Dendritic cell treated with granulocyte-macrophage colony-stimulating factor and Interleukin-4, amounts not matched to agents 40 ng/mL and 50 ng/mL, for 4 days (primary cell): ENCODE measurements around the gene MAP1LC3B.

Experiments used
- H3K27ac Mint-ChIP-seq: one replicate; pipeline ENCODE4 v1.8.0; 2022; ENCODE audit warnings: mild to moderate bottlenecking, mixed read lengths
- H3K27me3 Mint-ChIP-seq: one replicate; pipeline ENCODE4 v1.8.0; 2022; ENCODE audit warnings: mild to moderate bottlenecking, mixed read lengths
- H3K36me3 Mint-ChIP-seq: one replicate; pipeline ENCODE4 v1.8.0; 2022; ENCODE audit warnings: low read depth, mixed read lengths
- H3K4me1 Mint-ChIP-seq: one replicate; pipeline ENCODE4 v1.8.0; 2022; ENCODE audit warnings: low read depth, mixed read lengths
- H3K4me3 Mint-ChIP-seq: one replicate; pipeline ENCODE4 v1.8.0; 2022; ENCODE audit warnings: mild to moderate bottlenecking, moderate library complexity, mixed read lengths
- H3K9me3 Mint-ChIP-seq: one replicate; pipeline ENCODE4 v1.8.0; 2022; ENCODE audit warnings: mixed read lengths
- intact Hi-C: fragments of 100-400 bp; cut with micrococcal nuclease; formaldehyde crosslinking; loops from one replicate; pipeline ENCODE4 v1.15.0; 2022

The MAP1LC3B gene

GRCh38 chr16:87393680-87394055 is 1.5 kb downstream of the MAP1LC3B start:
- Mint-ChIP-seq H3K9me3 (no peaks in the 10 kb centered on the region), H3K27ac (peak overlapping the region; percentile 99), H3K27me3 (no peaks in the 10 kb centered on the region), H3K4me3 (peak overlapping the region; percentile 81), H3K4me1 (peaks cover 51% of the 10 kb centered on the region), H3K36me3 (peaks cover 63% of the 10 kb centered on the region)
- intact Hi-C loops, result loop anchor here (5.0 kb wide), 1 partner anchor 76 kb away; the partner anchor contains the start of gene C16orf95

DNA sequence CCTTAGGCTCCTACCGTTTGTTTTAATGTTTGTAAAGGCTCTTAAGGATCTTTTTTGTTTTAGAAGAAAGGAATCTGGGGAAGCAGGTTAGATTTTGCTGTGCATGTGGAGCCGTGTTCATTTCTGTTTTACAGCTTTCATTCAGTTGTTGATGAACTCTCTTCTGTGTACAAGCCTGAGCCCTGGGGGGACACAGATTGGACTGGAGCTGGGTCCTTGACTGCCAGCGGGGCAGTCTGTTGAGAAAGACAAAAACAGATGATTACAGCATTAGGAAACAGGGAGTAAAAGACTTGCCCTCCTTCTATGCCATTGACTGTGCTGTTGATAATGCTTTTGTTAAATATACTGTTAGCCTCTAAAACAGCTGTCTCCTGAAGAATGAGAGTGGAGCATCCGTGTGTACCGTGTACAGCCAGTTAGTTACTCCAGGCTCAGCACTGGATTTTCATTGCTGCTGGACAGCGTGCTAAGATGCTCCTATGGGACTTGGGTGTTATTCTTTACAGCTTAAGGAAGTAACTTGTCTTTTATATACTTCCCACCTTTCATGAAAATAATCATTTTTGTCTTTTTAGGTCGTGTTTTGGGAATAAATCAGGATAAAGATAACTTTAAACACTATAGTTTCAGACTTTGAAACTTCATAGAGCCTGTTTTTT is 3.2 kb downstream of the MAP1LC3B start:
- H3K4me3 Mint-ChIP-seq, result no peak overlapping the region
- no peaks in the 10 kb centered on the region for H3K9me3 Mint-ChIP-seq
- peaks cover 74% of the 10 kb centered on the region for H3K36me3 Mint-ChIP-seq
- intact Hi-C loops, result no loop called here
- H3K27me3 Mint-ChIP-seq, result no peaks in the 10 kb centered on the region
- no peak overlapping the region for H3K27ac Mint-ChIP-seq
- peaks cover 46% of the 10 kb centered on the region for H3K4me1 Mint-ChIP-seq

- Mint-ChIP-seq H3K4me3 (no peak overlapping the region), H3K9me3 (no peaks in the 10 kb centered on the region)
Observed at GRCh38 chr16:87404764-87405625, 12.9 kb downstream of the MAP1LC3B start.

GRCh38 chr16:87406495-87407088 is 14.5 kb downstream of the MAP1LC3B start:
- Mint-ChIP-seq H3K27ac (no peak overlapping the region), H3K4me3 (no peak overlapping the region), H3K9me3 (no peaks in the 10 kb centered on the region), H3K27me3 (no peaks in the 10 kb centered on the region), H3K4me1 (peaks cover 13% of the 10 kb centered on the region), H3K36me3 (peaks cover 95% of the 10 kb centered on the region)
- intact Hi-C loops, result no loop called here

More at GRCh38 chr16:87404764-87405625, 12.9 kb downstream of the MAP1LC3B start:
- H3K27me3 Mint-ChIP-seq, result no peaks in the 10 kb centered on the region
- no peak overlapping the region for H3K27ac Mint-ChIP-seq
- H3K4me1 Mint-ChIP-seq, result peaks cover 13% of the 10 kb centered on the region
- intact Hi-C loops, result no loop called here
- H3K36me3 Mint-ChIP-seq, result peaks cover 95% of the 10 kb centered on the region

DNA sequence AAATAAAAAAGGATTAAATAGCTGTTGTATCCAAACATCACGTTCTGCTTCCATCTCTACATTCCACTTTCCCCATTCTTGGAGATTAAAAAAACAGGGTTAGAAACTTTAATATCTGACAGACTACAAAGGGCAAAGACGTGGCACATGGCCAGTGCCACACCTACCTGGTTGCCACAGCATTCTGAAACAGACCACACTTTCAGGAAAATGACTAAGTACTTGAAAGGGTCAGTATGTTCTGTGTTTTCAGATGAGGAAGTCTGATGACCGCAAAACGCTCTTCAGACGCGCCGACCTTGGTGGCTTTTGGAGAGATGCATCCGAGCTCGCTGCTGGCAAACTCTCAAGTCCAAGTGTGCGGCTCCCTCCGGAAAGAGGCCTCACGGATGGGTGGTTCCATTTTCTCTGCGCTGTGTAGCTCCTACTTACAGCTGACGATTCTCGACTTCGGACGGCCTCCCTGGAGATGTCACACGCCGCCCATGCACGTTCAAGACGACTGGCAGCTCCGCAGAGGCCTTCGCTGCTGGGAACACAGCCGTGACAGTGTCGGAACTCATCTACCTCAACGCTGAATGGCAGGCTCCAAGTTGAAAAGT is 15.5 kb downstream of the MAP1LC3B start:
- no peak overlapping the region for H3K27ac Mint-ChIP-seq
- no peaks in the 10 kb centered on the region for H3K27me3 Mint-ChIP-seq
- intact Hi-C loops, result no loop called here
- H3K9me3 Mint-ChIP-seq, result no peaks in the 10 kb centered on the region
- H3K4me1 Mint-ChIP-seq, result peaks cover 13% of the 10 kb centered on the region
- no peak overlapping the region for H3K4me3 Mint-ChIP-seq
- peaks cover 96% of the 10 kb centered on the region for H3K36me3 Mint-ChIP-seq

DNA sequence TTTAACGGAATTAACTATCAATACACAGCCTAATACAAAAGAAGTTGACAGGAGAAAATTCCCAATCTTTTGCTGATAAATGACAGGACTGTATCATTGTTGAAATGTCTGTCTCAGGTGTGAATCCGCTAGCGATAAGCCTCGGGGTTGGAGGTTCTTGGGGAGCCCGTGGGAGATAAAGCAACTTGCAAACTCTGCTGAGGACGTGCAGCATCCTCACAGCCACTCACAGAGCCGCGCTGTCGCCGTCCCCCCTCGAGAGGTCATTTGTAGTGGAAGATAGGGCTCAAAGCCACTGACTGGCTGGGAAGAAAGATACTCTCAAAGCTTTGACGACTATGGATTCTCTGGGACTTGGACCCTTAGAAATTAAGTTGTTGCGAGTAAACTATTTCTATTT is 17.0 kb downstream of the MAP1LC3B start:
- no peaks in the 10 kb centered on the region for H3K27me3 Mint-ChIP-seq
- intact Hi-C loops, result no loop called here
- H3K4me3 Mint-ChIP-seq, result no peak overlapping the region
- no peak overlapping the region for H3K27ac Mint-ChIP-seq
- H3K4me1 Mint-ChIP-seq, result peaks cover 13% of the 10 kb centered on the region
- H3K36me3 Mint-ChIP-seq, result peaks cover 96% of the 10 kb centered on the region
- no peaks in the 10 kb centered on the region for H3K9me3 Mint-ChIP-seq

DNA sequence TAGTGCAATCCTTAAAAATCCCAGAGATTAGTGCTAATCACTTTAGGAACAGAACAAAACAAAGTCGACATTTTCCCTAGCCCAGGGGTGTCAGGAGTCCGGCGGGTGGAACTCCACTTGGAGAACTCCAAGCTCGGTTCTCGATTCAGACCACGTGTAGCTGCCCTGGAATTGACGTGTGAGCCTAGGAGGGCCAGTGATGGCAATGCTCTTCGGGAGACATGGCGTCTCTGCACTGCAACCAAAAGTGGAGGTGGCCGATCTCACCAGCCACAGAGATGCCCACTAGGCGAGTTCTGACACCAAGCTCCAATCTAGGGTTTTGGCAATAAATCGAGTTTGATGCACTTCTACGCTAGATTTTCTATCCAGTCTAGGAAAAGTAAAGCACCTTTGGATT is 17.6 kb downstream of the MAP1LC3B start:
- peaks cover 13% of the 10 kb centered on the region for H3K4me1 Mint-ChIP-seq
- H3K27me3 Mint-ChIP-seq, result no peaks in the 10 kb centered on the region
- peaks cover 96% of the 10 kb centered on the region for H3K36me3 Mint-ChIP-seq
- no peaks in the 10 kb centered on the region for H3K9me3 Mint-ChIP-seq
- no peak overlapping the region for H3K27ac Mint-ChIP-seq
- H3K4me3 Mint-ChIP-seq, result no peak overlapping the region
- intact Hi-C loops, result no loop called here

DNA sequence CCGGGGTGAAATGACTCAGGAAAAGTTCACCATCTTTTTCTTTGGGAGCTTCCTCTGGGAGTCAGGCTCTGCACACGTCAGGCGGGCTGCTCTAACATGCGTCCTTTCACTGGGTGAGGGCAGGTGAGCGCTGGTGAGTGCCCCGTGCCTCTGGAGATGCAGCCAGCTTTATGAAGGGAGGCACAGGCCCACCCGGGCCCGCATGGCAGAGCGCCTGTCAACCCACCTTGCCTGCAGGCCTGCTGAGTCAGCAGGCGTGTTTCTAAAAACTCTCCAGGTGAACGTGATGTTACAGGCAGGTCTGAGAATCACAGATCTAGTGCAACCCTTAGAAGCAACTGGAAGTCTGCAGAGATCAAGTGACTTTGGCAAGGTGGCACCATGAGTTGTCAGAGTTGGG is 18.4 kb downstream of the MAP1LC3B start:
- intact Hi-C loops, result no loop called here
- no peak overlapping the region for H3K4me3 Mint-ChIP-seq
- no peaks in the 10 kb centered on the region for H3K9me3 Mint-ChIP-seq
- H3K27ac Mint-ChIP-seq, result no peak overlapping the region
- H3K36me3 Mint-ChIP-seq, result peaks cover 96% of the 10 kb centered on the region
- peaks cover 13% of the 10 kb centered on the region for H3K4me1 Mint-ChIP-seq
- no peaks in the 10 kb centered on the region for H3K27me3 Mint-ChIP-seq

GRCh38 chr16:87410968-87411367 is 18.8 kb downstream of the MAP1LC3B start:
- Mint-ChIP-seq H3K27ac (no peak overlapping the region), H3K27me3 (no peaks in the 10 kb centered on the region), H3K36me3 (peaks cover 96% of the 10 kb centered on the region), H3K4me3 (no peak overlapping the region), H3K9me3 (no peaks in the 10 kb centered on the region), H3K4me1 (peaks cover 13% of the 10 kb centered on the region)
- intact Hi-C loops, result no loop called here

- H3K36me3 Mint-ChIP-seq, result peaks cover 93% of the 10 kb centered on the region
- intact Hi-C loops, result no loop called here
- H3K4me3 Mint-ChIP-seq, result no peak overlapping the region
- no peaks in the 10 kb centered on the region for H3K27me3 Mint-ChIP-seq
- no peaks in the 10 kb centered on the region for H3K9me3 Mint-ChIP-seq
- peaks cover 11% of the 10 kb centered on the region for H3K4me1 Mint-ChIP-seq
- no peak overlapping the region for H3K27ac Mint-ChIP-seq
Observed at GRCh38 chr16:87411375-87412271, 19.5 kb downstream of the MAP1LC3B start.

DNA sequence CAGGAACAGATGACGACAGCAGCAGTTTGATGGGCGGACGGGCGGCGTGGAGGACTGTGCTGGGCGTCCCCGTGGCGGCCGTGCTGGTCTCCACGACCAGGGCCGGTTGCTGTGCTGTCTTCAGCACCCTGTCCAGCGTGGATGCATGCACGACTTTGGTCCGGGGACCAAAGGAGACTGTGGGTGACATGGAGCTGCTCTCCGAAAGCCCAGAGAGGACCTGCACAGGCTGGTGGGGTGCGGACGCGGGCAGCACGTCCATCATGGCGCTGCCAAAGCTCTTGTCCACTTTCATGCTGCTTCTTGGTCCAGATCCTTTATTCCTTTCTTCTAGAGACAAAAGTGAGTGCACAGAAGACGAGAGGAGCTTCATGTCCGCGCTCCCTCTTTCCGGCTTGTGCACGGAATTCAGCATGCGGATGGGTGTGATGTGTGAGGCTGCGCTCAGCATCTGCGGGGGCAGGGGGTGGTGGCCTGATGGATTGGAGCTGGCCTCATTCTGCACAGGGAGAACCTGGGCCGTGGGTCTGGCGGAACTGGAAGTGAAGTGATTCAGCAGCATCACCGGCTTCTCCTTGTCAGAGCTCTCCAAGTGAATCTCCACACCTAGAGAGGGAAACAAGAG is 20.3 kb downstream of the MAP1LC3B start:
- Mint-ChIP-seq H3K27ac (no peak overlapping the region), H3K27me3 (no peaks in the 10 kb centered on the region), H3K9me3 (no peaks in the 10 kb centered on the region), H3K4me3 (no peak overlapping the region), H3K36me3 (peaks cover 93% of the 10 kb centered on the region), H3K4me1 (peaks cover 5% of the 10 kb centered on the region)
- intact Hi-C loops, result no loop called here

GRCh38 chr16:87412996-87413421 is 20.9 kb downstream of the MAP1LC3B start:
- H3K27me3 Mint-ChIP-seq, result no peaks in the 10 kb centered on the region
- H3K4me3 Mint-ChIP-seq, result no peak overlapping the region
- intact Hi-C loops, result no loop called here
- no peaks in the 10 kb centered on the region for H3K4me1 Mint-ChIP-seq
- no peaks in the 10 kb centered on the region for H3K9me3 Mint-ChIP-seq
- no peak overlapping the region for H3K27ac Mint-ChIP-seq
- peaks cover 93% of the 10 kb centered on the region for H3K36me3 Mint-ChIP-seq

DNA sequence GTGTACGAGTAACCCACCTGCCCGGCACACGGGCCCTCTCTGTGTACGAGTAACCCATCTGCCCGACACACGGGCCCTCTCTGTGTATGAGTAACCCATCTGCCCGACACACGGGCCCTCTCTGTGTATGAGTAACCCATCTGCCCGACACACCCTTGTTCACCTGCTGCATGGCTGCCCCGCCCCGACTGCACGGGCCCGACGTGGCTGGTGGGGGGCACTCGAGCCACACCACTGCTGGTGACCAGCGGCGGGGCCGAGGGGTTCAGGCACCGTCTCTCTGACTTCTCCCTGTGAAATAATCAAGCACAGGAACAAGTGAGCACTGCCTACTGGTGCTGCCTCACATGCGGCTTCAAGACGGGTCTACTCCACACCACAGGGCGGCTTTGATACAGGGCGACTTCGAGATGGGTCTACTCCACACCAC is 22.1 kb downstream of the MAP1LC3B start:
- H3K27me3 Mint-ChIP-seq, result no peaks in the 10 kb centered on the region
- H3K4me1 Mint-ChIP-seq, result no peaks in the 10 kb centered on the region
- peaks cover 93% of the 10 kb centered on the region for H3K36me3 Mint-ChIP-seq
- intact Hi-C loops, result no loop called here
- H3K9me3 Mint-ChIP-seq, result no peaks in the 10 kb centered on the region
- H3K4me3 Mint-ChIP-seq, result no peak overlapping the region
- no peak overlapping the region for H3K27ac Mint-ChIP-seq
